ENCODE results near the gene CEP57. TPM values are rescaled to one million over a fixed set of nuclear protein-coding genes. Genes with fewer than 3 reads are reported as not detected.

The CEP57 gene
- total RNA-seq, 4 donors from 2014 or later, result 22.4 to 61.7 (median 40.2) TPM

GRCh38 chr11:95768521-95768920 lies 21.8 kb upstream of the CEP57 start:
- 56 to 83% methylated on average over 2 of the region's 2 CpGs for WGBS, 2 donors (ENCODE audit: low coverage in 1 of 2)
- in situ Hi-C loops (cut with MboI; ENCODE audit: low pct_ligation_motif_present in 1 of 4, low pct_unique_long_range_greater_than_20kb in 1 of 4, low sequenced_read_pairs in 3 of 4) (loop anchor here in 3 of 4 donors (10.0 kb wide), 2 partner anchors 614 to 694 kb away; no protein-coding TSS in a partner anchor), intact Hi-C loops (cut with DNase I; ENCODE audit: low total_unique reads) (loop anchor here (5.0 to 10.0 kb wide), 2 partner anchors 611 to 694 kb away; no protein-coding TSS in a partner anchor)
- no peaks in the 10 kb centered on the region for H3K27me3 ChIP-seq
- no peak for DNase-seq
- no peaks in the 10 kb centered on the region for H3K4me1 ChIP-seq
- TF ChIP-seq EP300 (IDR thresholded peaks at IDR 0.05; ENCODE audit: low read depth), result no peak
- peaks cover 0 to 22% (median 1%) of the 10 kb centered on the region in 4 donors for H3K36me3 ChIP-seq
- no peaks in the 10 kb centered on the region for H3K9me3 ChIP-seq
- no peak overlapping the region for H3K27ac ChIP-seq
- no peak overlapping the region for H3K4me3 ChIP-seq

- Histone ChIP-seq H3K4me3 (no peak overlapping the region), H3K36me3 (peaks cover 0 to 68% (median 33%) of the 10 kb centered on the region in 4 donors), H3K9me3 (no peaks in the 10 kb centered on the region), H3K4me1 (no peaks in the 10 kb centered on the region), H3K27me3 (no peaks in the 10 kb centered on the region), H3K27ac (no peak overlapping the region)
- no peak for DNase-seq
- intact Hi-C loops (cut with DNase I; ENCODE audit: low total_unique reads) (no loop called here), in situ Hi-C loops (cut with MboI; ENCODE audit: low pct_ligation_motif_present in 1 of 4, low pct_unique_long_range_greater_than_20kb in 1 of 4, low sequenced_read_pairs in 3 of 4) (loop anchor here in 1 of 4 donors (25.0 kb wide), 1 partner anchor 1290 kb away; the partner anchor contains the start of genes ANKRD49 and MRE11)
- TF ChIP-seq POLR2A (IDR thresholded peaks at IDR 0.05) (no peak), EP300 (IDR thresholded peaks at IDR 0.05; ENCODE audit: low read depth) (no peak), POLR2AphosphoS5 (IDR thresholded peaks at IDR 0.05) (no peak), CTCF (IDR thresholded peaks at IDR 0.05) (no peak)
These were observed 13.4 kb upstream of the CEP57 start for GRCh38 chr11:95776859-95777258.

GRCh38 chr11:95778699-95779098 lies 11.6 kb upstream of the CEP57 start:
- H3K27me3 ChIP-seq, result no peaks in the 10 kb centered on the region
- H3K4me1 ChIP-seq, result no peaks in the 10 kb centered on the region
- no peak overlapping the region for H3K27ac ChIP-seq
- in situ Hi-C loops (cut with MboI; ENCODE audit: low pct_ligation_motif_present in 1 of 4, low pct_unique_long_range_greater_than_20kb in 1 of 4, low sequenced_read_pairs in 3 of 4), result loop anchor here in 1 of 4 donors (25.0 kb wide), 1 partner anchor 1291 kb away; the partner anchor contains the start of genes ANKRD49 and MRE11
- no peak for DNase-seq
- intact Hi-C loops (cut with DNase I; ENCODE audit: low total_unique reads), result no loop called here
- H3K9me3 ChIP-seq, result no peaks in the 10 kb centered on the region
- no peak for TF ChIP-seq EP300 (IDR thresholded peaks at IDR 0.05; ENCODE audit: low read depth)
- TF ChIP-seq CTCF (IDR thresholded peaks at IDR 0.05), result no peak
- no peak for TF ChIP-seq POLR2A (IDR thresholded peaks at IDR 0.05)
- no peak for TF ChIP-seq POLR2AphosphoS5 (IDR thresholded peaks at IDR 0.05)
- 84 to 86% methylated on average over 3 of the region's 3 CpGs for whole genome bisulfite sequencing, 2 donors (ENCODE audit: low coverage in 1 of 2)
- H3K36me3 ChIP-seq, result peaks cover 0 to 75% (median 36%) of the 10 kb centered on the region in 4 donors
- no peak overlapping the region for H3K4me3 ChIP-seq

- no peak for DNase-seq
- in situ Hi-C loops (cut with MboI; ENCODE audit: low pct_ligation_motif_present in 1 of 4, low pct_unique_long_range_greater_than_20kb in 1 of 4, low sequenced_read_pairs in 3 of 4), result loop anchor here in 1 of 4 donors (25.0 kb wide), 1 partner anchor 1293 kb away; the partner anchor contains the start of genes ANKRD49 and MRE11
- no peaks in the 10 kb centered on the region for H3K27me3 ChIP-seq
- peaks cover 0 to 74% (median 32%) of the 10 kb centered on the region in 4 donors for H3K36me3 ChIP-seq
- H3K4me3 ChIP-seq, result no peak overlapping the region
- intact Hi-C loops (cut with DNase I; ENCODE audit: low total_unique reads), result no loop called here
- H3K9me3 ChIP-seq, result no peaks in the 10 kb centered on the region
- TF ChIP-seq POLR2AphosphoS5 (IDR thresholded peaks at IDR 0.05) (no peak), EP300 (IDR thresholded peaks at IDR 0.05; ENCODE audit: low read depth) (no peak), CTCF (IDR thresholded peaks at IDR 0.05) (no peak), POLR2A (IDR thresholded peaks at IDR 0.05) (no peak)
- H3K4me1 ChIP-seq, result no peaks in the 10 kb centered on the region
- H3K27ac ChIP-seq, result no peak overlapping the region
- 64 to 88% methylated on average over 2 of the region's 2 CpGs for WGBS, 2 donors (ENCODE audit: low coverage in 1 of 2)
These were observed 9.8 kb upstream of the CEP57 start for GRCh38 chr11:95780544-95780943.
